Vein endothelial cell (primary cell): ENCODE results near the gene STAT2. TPM values are rescaled to one million over a fixed set of nuclear protein-coding genes. Genes with fewer than 3 reads are reported as not detected.

Experiments used
- small RNA-seq: library from RNA; depleted of rRNA; stranded (forward); fragments of <200 nt; gene quantifications from one replicate; pipeline ENCODE3, GENCODE V24; 2012
- total RNA-seq: library from RNA; depleted of rRNA; stranded (reverse); fragments of >200 nt; gene quantifications from 2 replicates; pipeline ENCODE4 v1.2.3, GENCODE V29; 2012

STAT2 gene
- 69.4 and 94.7 TPM in 2 replicates for total RNA-seq

GRCh38 chr12:56359851-56360767 is at the start of gene STAT2:
STAT2 (minus strand) TSS chr12:56360107; CDS start chr12:56356571, 3,536 bp downstream.

GRCh38 chr12:56362130-56363059 is 2.5 kb upstream of the STAT2 start, which contains the start of gene APOF:
APOF (minus strand) TSS chr12:56362857; CDS start chr12:56362745, 112 bp downstream.

DNA sequence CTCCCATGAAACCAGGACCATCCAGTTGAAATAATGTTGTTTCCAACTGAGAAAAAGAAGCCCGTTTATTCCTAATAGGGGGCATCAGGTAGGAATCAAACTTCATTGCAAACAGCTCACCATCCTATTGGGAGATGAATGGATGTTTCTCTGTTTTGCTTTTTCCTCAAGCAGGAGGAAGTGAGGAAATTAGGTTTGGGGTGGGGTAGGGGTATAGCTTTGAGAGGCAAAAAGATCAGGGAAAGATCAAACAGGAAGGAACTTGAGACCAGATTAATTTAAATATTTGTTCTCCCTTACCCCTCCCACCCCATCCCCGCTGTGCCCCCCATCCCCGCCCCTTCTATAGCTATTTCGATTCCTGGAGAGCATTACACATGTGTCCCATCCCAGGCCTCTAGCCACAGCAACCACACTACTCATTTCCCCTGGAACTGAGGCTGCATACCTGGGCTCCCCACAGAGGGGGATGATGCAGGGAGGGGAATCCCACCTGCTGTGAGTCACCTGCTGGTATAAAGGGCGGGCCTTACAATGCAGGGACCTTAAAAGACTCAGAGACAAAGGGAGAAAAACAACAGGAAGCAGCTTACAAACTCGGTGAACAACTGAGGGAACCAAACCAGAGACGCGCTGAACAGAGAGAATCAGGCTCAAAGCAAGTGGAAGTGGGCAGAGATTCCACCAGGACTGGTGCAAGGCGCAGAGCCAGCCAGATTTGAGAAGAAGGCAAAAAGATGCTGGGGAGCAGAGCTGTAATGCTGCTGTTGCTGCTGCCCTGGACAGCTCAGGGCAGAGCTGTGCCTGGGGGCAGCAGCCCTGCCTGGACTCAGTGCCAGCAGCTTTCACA is 21.4 kb downstream of the STAT2 start, which contains the start of gene IL23A:
TSS of gene IL23A (plus strand) at position 577 of the 850 bp plus-strand sequence. CDS start at position 738, 161 bp downstream.

GRCh38 chr12:56333679-56334489 is 26.0 kb downstream of the STAT2 start, which contains the start of gene PAN2:
PAN2 (minus strand) TSS chr12:56334000; CDS start chr12:56333094, 906 bp downstream.

DNA sequence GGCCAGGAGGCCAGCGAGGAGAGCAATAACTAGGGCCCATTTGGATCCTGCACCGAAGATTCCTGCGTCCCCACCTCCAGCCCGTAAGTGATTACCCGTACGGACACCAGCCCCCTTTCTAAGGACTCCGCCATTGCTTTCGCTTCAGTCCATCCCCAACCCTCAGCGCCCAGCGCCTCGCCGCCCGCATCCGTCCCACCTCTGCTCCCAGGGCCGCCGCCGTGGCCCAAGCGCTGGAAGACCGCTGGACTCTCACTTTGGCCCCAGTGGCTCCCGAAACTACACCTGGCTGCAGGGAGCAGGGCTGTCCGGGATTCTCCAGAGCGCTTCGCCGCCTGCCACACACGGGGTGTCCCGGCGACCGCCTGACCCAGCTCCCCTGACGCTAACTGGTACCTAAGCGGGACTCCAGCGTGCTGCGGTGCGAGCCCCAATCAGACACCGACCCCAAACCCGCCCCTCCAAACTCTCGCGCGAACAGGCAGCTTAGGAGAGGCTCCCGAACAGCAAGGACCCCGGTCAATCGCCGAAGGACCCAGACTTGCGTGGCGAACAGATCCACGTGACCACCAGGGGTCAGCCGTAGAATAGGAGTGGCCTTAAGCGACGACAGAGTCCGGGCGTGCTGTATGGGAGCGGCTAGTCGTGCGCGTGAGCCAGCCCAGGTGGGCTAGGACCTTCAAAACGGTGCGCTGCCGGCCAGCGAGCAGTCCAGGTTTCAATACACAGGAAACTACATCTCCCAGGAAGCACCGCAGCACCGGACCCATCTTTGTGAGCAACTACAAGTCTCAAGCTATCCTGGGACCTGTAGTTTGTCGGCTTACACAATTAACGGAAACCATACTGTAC is 44.1 kb downstream of the STAT2 start, which contains the start of gene CNPY2:
TSS of gene CNPY2 (minus strand) at position 367 of the 852 bp plus-strand sequence. CDS start 771 bp downstream, outside the sequence.

DNA sequence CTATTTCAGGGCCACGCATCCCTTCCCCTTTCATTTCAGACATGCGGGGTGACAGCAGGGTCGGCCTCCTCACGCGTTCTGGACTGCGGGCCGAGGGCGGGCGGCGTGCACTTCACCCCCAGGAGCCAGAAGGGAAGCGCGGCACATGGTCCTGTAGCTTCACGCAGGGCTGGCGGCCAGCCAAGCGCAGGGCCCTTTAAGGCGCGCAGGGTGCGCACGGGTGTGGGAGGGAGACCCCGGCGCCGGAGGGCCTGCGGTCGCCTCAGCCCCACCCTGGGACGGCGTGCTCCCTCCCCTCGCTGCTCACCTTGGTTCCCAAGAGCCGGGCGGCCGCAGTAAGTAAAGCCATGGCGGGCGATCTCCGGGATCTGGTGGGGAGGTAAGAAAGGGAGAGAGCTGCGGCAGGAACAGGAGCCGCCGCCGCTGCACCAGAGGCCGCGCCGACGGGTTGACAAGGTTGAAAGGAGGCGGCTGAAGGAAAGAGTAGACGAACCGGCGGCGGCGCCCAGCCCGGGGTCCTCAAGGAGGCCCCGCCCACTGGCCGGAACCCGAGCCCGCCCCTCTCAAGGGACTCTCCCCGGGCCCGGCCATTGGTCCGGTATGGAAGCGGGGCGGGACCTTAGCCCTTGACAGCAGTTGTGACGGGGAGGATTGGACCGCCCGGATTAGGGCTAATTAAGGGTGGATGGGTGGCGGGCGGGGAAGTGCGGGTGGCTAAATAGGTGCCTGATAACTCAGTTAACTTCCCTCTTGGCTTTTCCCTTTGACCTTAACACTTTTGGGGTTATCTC is 59.9 kb downstream of the STAT2 start, which contains the start of gene CS:
TSS of gene CS (minus strand) at position 478 of the 791 bp plus-strand sequence. CDS start at position 349, 129 bp downstream.

Small RNAs within 50 kb of the gene (small RNA-seq; reads per million reads assigned to genes)
- gene RNU7-40P: not detected

Other genes with a start within 250 kb of the STAT2 start
- 1,748 and 2,622 TPM in 2 replicates for gene RPL41, start 243.5 kb downstream of the STAT2 start, total RNA-seq
- gene ZC3H10, start 241.8 kb downstream of the STAT2 start, total RNA-seq: 7.2 and 7.8 TPM in 2 replicates
- gene ESYT1, start 231.8 kb downstream of the STAT2 start, total RNA-seq: 331 and 343 TPM in 2 replicates
- 70.0 and 90.5 TPM in 2 replicates for gene MYL6B, start 207.5 kb downstream of the STAT2 start, total RNA-seq
- 1,838 and 2,061 TPM in 2 replicates for gene MYL6, start 201.7 kb downstream of the STAT2 start, total RNA-seq
- gene SMARCC2, start 170.6 kb downstream of the STAT2 start, total RNA-seq: 69.6 and 70.5 TPM in 2 replicates
- 92.1 and 143 TPM in 2 replicates for gene RNF41, start 138.2 kb downstream of the STAT2 start, total RNA-seq
- 30.2 and 33.0 TPM in 2 replicates for gene NABP2, start 135.8 kb downstream of the STAT2 start, total RNA-seq
- gene SLC39A5, start 130.1 kb downstream of the STAT2 start, total RNA-seq: not detected in 2 replicates
- 23.8 and 27.5 TPM in 2 replicates for gene ANKRD52, start 101.7 kb downstream of the STAT2 start, total RNA-seq
- gene COQ10A, start 93.2 kb downstream of the STAT2 start, total RNA-seq: 7.8 and 11.7 TPM in 2 replicates
- 213 and 238 TPM in 2 replicates for gene CS, start 59.8 kb downstream of the STAT2 start, total RNA-seq
- 102 and 107 TPM in 2 replicates for gene CNPY2, start 44.1 kb downstream of the STAT2 start, total RNA-seq
- gene PAN2, start 26.1 kb downstream of the STAT2 start, total RNA-seq: 11.8 and 16.3 TPM in 2 replicates
- 0.76 TPM in 1 of 2 replicates, not detected in the other for gene IL23A, start 21.2 kb downstream of the STAT2 start, total RNA-seq
- gene APOF, start 2.8 kb upstream of the STAT2 start, total RNA-seq: not detected in 2 replicates
- gene TIMELESS, start 89.3 kb upstream of the STAT2 start, total RNA-seq: 5.2 and 7.5 TPM in 2 replicates
- 0.29 TPM in 1 of 2 replicates, not detected in the other for gene MIP, start 94.5 kb upstream of the STAT2 start, total RNA-seq
- 2.6 and 3.4 TPM in 2 replicates for gene SPRYD4, start 108.5 kb upstream of the STAT2 start, total RNA-seq
- not detected in 2 replicates for gene GLS2, start 128.1 kb upstream of the STAT2 start, total RNA-seq
- gene RBMS2, start 161.7 kb upstream of the STAT2 start, total RNA-seq: 49.0 and 59.4 TPM in 2 replicates